CD4-positive, alpha-beta T cell treated with Interferon alpha-2 for 1 hour (primary cell): ENCODE results near the gene ZFAND6.

Source experiments
- DNase-seq, 2 donors: peaks; one replicate each; pipeline ENCODE4 v3.0.0-alpha.2; 2020 to 2022

The ZFAND6 gene

DNA sequence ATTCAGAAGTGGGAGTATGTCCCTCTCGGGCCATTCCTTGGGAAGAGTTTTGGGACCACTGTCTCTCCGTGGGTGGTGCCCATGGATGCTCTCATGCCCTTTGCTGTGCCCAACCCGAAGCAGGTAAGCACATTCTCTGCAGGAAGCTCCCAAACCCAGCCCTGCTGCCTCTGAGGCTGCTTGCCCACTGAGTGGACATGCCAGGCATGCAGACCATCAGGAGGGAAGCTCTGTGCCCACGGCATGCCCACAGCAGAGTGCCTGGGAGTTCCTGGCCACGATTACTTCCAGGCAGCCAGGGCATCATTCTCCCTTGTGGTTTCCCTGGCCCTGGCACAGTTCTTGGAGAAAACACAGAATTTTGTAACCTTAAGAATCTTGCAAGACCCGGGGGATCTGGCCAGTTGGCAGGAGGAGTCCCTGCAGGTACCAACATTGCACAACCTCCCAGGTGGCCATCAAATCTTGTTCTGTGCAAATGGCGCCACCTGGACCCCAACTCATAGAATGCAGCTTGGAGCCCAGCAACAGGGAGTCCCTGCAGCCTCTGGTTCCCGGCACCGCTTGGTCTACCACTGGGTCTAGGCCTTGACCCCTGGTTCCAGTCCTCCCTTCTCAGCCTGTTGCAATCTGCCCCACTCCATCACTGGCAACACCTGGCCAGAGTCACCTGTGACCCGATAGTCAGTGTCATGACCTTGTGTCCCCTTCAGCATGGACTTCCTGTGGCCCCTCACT, 113.7 kb downstream of the ZFAND6 start:
- peak; percentile 66 to 71 for DNase-seq

DNA sequence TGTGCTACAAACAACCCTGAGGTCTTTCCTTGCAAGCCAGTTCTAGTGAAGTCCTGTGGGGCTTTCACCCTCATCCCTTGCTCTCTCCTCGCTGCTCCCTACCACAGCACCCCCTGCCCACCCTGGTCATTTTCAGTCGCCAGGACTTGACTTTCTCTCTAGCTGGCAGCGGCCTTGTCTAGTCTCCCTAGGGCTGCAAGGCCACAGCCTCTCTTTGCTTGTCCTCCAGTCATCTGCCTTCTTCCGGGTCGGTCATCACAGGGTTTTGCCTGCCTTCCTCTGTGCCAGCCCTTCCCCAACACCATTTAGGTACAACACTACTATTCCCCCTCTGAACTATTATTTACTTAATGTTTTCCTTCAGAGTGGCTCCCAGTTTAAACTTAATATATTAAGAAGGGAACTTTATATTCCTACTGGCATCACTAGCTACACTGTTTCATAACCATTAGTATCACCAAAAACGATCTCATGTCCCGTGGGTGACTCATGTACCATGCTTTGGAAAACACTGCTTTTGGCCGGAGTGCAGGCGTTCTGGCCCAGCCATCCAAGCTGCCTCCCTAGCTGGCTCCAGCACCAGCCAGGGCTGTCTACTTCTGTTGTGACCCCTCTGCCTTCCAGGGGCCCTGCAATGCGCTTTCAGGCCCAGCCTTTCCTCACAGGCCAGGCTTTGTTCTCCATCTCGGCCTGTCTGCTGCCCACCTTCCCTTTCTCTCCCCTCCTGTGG, 114.7 kb downstream of the ZFAND6 start:
- no peak for DNase-seq

DNA sequence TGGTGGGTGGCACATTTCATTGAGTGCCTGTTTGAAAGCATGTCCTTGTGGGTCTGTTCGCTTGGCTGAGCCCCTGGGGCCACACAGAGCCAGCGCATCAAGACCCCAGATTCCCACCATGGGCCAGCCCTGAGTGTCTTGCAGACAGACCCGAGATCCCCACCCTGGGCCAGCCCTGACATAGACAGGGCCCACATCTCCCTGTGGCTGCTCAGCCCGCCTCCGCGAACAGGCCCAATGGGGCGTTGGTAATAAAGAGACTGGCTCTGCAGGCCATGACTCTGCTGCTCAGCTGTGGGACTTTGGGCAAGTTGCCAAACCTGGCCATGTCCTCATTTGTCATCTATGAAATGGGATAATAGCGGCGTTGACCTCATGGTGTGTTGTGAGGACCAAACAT, 116.0 kb downstream of the ZFAND6 start:
- DNase-seq: no peak

DNA sequence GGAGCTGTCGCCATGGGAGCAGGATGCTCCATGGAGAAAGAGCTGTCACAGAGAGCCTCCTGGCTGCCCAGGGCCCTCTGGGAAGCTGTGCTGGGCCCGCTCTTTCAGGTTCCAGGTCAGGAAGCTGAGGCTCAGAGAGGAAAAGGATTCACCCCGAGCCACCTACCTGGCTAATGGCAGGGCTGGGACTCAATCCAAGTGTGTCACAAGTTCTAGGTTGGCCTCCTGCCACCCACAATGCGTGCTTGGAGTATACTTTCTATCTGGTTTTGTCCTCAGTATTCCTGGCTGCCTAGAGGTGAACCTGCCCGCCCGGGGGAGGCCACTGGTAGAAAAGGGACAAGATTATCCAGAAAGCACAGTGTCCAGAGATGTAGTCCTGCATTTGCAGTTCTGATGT, 117.0 kb downstream of the ZFAND6 start:
- no peak for DNase-seq

DNA sequence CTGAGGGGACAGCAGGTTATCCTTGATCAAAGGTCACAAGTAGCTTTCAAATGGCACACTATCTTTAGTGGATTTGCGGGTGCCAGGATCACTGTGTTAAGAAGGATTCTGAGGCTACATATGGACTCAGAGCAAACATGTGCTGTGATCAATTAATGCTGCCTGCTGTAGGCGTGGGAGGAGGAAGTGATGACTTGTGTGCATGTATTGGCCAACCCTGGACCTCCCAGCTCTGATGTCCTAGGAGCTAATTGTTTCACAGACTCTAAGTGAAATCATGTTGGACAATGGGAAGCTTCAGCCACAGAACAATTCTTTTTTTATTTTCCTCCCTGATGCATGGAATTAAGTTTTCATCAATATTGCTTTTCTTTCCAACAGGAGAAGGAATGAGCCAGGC, 117.7 kb downstream of the ZFAND6 start:
- DNase-seq: no peak

DNA sequence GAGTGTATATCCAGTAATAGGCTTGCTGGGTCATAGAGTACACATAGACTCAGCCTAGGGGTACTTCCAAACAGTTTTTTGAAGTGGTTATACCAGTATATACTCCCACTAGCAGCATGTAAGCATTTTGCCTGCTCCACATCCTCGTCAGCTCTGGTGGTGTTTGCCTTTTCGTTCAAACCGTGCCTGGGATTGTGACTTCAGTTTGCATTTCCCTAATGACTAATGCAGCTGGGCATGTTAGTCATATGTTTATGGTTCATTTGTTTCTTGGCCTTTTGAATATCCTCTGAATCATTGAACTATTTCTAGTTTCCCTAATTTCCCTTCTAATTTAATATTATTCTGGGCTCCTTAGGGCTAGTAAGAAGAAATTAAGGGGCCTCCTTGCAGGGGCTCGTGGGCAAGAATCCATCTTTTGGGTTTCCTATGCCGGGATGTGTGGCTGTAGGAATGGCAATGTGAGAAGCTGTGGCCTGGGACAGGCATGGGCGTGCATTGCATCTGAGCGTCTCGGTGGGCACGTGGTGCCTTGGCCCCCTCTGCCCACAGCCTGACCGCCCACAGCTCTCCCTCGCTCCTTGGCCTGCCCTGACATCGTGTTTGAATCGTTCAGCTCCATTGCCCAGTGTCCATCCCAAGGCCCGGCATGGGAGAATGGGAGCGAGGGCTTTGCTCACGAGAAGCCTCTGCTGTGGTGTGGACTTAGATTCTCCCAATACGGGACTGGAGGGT, 119.7 kb downstream of the ZFAND6 start:
- DNase-seq: no peak

DNA sequence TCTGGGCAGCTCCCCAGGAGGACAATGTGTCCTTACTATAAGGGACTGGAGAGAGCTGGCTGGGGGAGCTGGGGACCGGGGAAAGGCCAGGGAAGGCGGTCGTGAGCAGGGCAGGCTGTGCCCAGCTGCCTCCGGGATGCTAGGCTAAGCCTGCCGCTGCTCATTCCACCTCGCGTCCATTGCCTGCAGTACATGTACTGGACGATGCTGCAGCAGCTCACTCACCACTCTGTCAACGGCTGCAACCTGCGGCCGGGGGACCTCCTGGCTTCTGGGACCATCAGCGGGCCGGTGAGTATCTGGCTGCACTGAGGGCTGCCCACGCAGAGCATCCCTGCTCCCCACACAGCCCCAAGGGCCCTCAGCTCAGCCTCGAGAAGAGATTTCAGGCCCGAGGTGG, 120.5 kb downstream of the ZFAND6 start:
- no peak for DNase-seq

DNA sequence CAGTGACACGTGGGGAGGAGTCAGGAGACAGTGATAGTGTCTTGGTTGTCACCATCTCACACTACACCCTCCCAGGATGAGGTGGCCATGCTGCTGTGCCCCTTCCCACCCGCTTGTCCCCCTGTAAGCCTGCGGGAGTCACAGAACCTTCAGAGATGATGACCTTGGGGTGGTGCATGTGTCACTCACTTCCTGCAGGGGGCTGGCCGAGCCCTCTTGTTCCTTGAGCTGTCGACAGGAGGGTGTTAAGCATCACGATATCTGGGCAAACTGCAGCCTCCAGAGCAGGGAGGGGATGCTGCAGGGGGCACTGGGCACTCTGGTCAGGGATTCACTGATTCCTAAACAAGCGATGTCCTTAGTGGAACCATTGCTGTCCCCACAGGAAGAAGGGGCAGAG, 121.0 kb downstream of the ZFAND6 start:
- DNase-seq: no peak

DNA sequence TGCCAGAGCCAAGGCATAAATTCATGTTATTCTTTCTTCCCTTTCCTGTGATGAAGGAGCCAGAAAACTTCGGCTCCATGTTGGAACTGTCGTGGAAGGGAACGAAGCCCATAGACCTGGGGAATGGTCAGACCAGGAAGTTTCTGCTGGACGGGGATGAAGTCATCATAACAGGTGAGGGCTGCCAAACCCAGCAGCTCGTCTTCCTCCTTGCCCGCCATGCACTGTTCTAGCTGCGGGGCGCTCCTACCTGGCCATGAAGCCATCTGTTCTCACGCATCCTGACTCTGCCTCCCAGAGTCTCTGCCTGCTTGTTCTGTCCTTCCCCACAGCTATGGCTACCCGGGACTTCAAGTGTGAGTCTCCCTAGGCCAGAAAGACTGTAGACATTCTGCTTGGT, 121.5 kb downstream of the ZFAND6 start:
- DNase-seq: no peak

DNA sequence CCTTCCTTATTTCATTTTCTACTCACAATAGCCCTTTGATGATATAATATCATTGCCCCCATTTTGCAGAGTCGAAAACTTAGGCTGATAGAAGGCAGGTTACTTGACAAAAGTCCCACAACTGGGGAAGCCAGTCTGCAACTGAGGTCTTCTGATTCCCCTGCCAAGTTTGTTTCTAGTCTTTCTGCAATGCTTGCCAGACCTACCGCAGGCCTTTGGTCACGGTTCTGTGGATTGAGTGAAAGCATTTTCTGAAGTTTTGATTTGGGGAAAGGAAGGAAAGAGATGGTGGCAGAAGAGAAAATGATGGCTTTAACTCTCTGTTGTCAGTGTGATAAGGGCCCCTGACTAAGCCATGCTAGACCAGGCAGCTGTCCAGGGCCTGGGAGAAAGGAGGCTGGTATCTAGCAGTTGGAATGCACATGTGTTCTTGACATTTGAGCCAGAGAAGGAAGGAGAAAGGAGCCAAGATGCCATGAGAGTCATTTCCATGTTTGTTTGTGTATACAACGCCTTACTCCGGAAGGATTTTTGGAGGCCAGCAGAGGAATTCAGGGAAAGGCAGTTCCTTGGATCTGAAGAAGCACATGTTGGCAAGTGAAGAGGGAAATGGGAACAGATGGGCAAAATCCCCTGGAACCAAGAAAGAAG, 123.3 kb downstream of the ZFAND6 start:
- no peak for DNase-seq

DNA sequence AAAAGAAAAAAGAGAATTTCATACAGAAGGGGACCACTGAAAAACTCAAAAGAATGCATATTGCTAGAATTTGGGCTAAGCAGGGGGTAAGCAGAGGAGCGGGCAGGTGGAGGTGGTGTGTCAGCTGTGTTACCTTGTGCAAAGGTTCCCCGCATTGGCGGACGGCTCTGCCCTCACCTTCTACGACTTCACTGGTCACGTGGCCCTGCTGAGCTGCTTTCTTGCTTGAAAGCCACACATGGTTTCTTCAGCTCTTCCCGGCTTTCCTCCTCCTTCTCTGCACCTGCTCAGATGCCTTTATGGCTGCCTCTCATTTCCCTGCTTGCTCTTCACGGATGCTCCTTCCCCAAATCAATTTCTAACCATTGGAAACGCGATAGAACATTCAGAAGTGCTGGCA, 123.8 kb downstream of the ZFAND6 start:
- no peak for DNase-seq

DNA sequence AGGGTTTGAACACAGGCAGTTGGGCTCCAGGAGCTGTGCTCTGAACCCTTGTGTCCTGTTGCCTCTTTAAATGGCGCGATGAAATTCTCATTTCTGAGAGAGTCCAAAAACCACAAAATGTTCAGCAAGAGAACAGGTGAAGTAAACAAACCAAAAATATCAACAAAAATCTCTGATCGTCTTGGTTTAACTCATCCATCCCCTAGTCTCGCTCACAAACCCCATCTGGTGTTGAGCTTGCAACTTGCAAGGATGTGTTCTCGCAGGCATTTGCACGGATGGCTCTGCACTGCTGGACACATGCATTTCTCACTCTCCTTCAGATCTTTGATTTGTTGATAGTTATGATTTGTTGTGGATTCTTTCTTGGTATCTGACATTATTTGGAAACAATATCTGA, 124.4 kb downstream of the ZFAND6 start:
- no peak for DNase-seq

DNA sequence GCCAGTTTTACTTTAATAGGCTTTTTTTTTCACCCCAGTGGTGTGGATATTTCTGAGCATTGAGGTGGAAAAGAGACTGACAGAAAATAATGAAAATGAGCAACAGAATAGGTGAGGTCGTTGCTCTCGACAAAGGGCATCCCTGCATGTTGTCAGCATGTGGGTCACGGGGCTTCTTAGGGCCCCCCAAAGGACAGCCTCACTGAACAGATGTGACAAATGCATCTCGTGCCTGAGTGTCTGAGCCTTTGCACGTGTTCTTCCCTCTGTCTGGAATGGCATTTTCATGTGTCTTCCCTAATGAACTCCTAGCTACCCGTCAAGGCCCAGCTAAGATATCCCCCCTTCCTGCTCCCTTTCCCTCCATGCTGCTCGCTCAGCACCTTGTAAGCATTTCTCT, 125.1 kb downstream of the ZFAND6 start:
- no peak for DNase-seq

DNA sequence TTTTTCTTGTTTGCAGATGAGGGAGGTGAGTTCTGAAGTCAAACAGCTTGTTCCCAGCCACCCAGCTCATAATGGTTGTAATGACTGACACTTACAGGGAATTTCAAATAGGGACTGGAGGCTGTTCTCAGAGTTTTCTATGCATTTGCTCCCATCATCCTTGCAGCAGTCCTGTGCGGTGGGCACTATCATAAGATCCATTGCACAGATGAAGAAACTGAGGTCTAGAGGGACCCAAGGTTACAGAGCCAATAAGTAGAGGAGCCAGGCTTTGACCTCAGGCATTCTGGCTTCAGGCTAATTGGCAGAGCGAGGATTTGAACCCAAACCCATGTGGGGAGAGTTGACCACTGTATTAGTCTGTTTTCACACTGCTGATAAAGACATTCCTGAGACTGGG, 125.7 kb downstream of the ZFAND6 start:
- DNase-seq: no peak

DNA sequence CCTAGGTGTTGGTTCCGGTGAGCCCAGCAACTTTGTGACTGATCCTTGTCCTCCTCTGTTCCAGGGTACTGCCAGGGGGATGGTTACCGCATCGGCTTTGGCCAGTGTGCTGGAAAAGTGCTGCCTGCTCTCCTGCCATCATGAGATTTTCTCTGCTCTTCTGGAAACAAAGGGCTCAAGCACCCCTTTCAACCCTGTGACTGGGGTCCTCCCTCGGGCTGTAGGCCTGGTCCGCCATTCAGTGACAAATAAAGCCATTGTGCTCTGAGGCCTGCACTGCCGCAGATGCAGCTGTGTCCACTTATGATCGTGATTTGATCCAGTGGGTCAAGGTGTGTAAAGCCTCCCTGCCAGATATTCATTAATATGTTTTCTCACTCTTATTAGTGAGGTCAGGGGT, 126.6 kb downstream of the ZFAND6 start:
- DNase-seq: no peak

DNA sequence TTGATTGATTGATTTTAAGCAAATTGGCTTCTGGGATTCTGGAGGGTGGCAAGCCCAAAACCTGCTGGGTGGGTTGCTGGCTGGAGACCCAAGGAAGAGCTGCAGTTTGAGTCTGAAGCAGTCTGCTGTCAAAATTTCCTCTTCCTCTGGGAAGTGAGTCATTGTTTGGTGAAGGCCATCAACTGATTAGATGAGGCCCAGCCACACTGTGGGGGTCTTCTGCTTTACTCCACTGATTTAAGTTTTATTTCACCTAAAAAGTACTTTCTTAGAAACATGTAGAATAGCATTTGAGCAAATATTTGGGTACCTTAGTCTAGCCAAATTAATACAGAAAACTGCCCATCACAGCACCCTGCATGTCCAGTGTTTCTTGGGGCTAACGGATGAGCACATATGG, 127.1 kb downstream of the ZFAND6 start:
- DNase-seq: no peak
